Stimulated activated CD8-positive, alpha-beta memory T cell treated with anti-CD3 and anti-CD28 coated beads, Interleukin-15, amount 100 ng/mL, for 48 hours (primary cell): ENCODE measurements around the gene FLAD1.

Experiments used
- DNase-seq, 2 donors: peaks; one replicate each; pipeline ENCODE4 v3.0.0-alpha.2; 2020; ENCODE audit warnings: low read depth in 2 of 2

The FLAD1 gene

DNA sequence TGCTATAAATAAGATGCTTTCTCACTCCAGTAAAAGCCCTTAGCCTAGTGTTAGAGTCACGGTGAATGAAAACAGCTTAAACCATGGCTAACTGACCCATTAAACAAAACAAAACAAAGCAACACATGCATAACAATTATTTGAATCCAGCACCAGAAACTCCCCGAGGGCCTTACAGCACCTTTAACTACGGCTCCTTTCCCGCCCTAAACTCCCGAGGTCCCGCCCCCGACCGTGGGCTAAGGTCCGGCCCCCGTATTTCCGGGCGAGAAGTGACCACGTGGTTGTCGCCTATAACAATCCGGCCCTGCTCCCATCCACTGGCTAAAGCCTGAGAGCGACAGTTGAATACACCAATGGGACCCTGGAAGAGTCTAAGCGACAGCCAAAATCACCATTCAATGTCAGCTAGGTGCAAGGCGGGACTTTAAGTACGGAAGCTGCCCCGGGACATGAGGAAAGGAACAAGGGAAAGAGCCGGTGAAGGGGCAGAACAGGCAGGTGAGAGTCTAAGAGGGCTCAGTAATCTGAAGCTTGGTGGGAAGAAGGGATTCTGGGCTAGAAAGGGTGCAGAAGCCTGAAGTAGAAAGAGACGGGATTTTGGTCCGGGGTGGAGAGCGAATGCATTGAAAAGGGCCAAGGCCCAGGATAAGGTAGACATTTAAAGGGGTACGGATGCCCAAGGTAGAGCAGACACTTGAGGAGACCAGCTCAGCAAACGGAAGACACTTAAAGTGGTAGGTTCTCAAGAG is at the start of gene FLAD1:
TSS of gene FLAD1 (plus strand) at position 448 of the 752 bp plus-strand sequence. CDS start 351 bp downstream, outside the sequence.
- DNase-seq = peak; percentile 94 to 95

DNA sequence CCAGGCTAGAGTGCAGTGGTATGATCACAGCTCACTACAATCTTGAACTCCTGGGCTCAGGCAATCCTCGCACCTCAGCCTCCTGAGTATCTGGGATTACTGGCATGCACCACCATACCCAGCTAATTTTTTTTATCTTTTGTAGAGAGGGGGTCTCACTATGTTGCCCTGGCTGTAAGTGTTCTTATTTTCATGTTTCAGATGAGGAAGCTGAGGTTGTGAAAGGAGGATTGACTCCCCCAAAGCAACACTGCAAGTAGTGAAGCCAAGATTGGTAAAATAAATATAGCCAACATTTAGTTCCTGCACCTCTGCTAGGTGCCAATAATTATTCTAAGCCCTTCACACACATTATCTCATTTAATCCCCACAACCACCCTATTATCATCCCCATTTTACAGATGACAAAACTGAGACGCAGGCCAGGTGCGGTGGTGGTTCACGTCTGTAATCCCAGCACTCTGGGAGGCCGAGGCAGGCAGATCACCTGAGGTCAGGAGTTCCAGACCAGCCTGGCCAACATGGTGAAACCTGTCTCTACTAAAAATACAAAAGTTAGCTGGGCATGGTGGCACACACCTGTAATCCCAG is 48.7 kb upstream of the FLAD1 start:
- no peak for DNase-seq

DNA sequence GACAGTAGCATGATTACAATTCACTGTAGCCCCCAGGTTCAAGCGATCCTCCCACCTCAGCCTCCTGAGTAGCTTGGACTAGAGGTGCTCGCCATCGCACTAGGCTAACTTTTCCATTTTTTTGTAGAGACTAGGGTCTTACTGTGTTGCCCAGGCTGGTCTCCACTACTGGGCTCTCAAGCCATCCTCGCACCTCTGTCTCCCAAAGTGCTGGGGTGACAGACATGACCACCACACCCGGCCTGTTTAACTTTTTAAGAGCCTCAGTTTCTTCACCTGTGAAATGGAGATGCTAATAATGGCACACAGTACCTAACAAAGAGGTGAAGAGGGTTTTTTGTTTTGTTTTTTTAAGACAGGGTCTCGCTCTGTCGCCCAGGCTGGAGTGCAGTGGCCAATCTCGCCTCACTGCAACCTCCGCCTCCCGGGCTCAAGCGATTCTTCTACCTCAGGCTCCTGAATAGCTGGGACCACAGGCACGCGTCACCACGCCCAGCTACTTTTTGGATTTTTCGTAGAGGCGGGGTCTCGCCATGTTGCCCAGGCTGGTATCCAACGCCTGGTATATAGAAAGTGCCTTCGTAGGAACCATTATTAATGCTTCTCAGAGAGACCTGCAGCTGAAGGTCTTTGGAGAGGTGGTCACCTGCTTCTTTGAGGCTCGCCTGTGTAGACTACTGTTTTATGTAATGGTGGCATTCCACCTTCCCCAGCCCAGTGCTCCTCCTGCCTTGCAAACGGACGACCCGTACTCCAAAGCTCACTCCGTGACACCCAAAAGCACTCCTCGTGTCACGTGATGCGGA is 47.2 kb upstream of the FLAD1 start:
- DNase-seq = no peak

DNA sequence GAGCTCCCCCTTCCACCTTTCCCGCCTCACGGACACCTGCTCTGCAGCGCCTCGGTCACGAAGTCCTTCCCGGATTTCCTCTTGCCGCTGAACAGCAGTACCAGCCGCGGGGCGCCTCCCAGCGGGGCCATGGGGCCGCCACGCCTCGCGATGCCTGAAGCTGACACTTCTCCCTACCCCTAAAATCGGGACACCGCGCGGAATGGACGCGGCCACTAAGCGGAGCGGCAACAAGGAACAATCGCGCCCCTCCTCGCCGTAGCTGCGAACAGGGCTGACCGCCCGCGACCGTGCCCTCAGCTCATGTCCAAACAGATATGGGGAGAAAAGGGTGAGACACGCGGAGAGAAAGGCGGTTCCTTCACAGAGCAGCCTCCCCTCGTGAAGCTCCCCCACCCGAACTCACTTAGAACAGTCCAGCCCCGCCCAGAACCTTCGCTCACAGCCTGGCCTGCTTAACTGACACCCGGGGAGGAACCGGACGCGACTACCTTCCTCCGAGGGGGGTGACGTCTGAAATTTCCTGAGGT is 46.5 kb upstream of the FLAD1 start, which contains the start of gene PMVK:
TSS of gene PMVK (minus strand) at position 165 of the 530 bp plus-strand sequence. CDS start at position 131, 34 bp downstream.
- DNase-seq = peak; percentile 86 to 90

DNA sequence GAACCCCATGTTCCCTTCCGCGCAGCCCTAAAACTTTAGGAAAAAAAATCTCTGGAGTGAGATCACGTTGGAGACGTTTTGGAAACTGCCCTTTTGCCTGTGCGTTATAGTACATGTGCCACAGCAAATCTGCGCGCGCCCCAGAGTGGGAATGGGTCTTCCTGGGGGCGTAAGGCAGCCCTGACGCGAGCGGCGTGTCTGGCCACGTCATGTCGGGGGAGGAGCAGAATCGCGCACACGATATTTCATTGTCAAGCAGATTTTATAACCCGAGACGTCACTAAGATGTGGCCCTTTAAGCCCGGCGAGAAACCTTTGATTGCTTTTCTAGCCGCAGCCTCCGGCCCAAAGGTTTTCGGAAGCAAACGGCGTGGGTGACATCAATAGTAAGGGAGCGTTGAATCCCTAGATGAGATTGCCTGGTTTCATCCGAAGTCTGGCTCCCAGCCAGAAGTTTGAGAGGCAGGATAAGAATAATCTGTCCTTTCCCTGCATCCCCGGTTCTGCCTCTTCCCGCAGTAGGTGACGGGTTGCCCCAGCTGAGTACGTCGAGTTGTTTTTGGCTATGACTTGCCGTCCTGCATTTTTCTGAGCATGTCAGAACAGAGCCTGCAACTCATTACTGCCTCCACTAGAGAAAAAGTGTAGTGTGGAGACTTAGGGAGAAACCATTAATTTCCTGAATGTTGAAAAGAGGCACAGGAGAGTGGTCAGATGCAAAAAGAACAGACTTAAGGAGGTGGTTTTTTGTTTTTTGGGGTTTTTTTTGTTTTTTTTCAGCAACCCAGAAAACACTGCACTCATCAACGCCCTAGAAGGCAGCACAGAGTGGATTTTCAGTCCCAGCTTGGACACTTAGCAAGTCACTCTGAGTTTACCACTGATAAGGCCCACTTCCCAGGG is 45.8 kb upstream of the FLAD1 start:
- DNase-seq = peak; percentile 74 to 80

DNA sequence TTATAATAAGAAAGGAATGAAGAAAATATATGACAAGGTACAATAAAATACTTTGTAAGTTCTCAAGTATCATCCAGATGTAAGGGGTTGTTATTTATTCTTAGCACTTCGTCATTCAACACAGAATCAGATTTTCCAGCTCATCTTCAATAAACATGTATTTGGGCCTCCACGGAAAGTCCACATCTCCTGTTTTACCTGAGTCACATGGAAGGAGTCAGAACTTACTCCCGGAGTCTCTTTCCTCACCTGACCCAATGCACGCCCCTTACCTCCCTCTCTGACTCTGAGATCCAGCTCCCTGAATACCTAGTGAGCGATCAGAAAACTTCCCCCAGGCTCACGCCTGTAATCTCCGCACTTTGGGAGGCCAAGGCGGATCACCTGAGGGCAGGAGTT is 45.2 kb upstream of the FLAD1 start:
- DNase-seq = no peak

DNA sequence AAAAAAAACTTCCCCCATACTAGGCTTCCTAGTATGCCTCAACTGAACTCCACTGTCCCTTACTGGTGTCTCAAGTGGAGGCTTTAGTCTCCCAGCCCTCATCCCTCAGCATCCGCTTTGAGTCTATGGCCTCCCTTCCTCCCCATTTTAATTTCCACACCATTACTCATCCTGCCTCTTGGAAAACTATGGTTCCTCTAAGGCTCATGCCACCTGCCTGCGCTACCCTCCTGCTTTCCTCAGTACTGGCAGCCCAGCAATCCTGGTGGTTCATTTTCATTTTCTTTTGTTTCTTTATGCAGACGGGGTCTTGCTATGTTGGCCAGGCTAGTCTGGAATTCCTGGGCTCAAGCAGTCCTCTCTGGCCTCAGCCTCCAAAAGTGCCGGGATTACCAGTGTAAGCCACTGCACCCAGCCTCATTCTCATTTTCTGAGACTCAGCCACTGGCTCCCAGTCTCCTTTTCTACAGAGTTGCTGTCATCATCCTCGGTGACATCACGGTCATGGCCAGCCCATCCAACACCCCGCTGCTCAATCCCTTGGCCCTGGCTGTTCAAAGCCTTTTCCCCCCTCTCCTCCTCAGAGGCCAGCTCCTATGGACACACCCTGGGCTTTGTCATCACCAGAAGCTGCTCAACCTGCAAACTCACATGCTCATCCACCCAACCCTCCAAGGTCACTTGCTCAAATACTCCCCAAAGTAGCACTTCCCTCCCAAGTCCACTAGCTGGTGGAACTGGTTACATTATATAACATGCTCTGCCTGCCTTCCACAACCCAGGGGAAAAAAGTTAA is 44.3 kb upstream of the FLAD1 start:
- DNase-seq = no peak

DNA sequence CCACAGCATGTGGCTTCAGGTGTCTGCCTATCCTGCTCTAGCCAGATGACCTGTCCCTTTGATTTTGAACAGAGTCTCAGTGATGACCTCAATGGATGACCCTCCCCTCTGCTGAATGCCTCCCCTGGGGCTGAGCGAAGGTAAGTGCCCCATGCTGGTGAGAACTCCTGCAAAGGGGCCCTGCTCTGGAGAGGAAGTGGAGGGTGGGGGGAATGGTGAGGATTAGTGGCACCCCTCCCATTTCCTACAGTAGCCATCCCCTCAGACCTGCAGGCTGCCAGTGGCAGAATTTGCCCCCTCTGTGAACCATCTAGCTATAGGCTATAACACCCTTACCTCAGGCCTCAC is 43.0 kb upstream of the FLAD1 start:
- no peak for DNase-seq

DNA sequence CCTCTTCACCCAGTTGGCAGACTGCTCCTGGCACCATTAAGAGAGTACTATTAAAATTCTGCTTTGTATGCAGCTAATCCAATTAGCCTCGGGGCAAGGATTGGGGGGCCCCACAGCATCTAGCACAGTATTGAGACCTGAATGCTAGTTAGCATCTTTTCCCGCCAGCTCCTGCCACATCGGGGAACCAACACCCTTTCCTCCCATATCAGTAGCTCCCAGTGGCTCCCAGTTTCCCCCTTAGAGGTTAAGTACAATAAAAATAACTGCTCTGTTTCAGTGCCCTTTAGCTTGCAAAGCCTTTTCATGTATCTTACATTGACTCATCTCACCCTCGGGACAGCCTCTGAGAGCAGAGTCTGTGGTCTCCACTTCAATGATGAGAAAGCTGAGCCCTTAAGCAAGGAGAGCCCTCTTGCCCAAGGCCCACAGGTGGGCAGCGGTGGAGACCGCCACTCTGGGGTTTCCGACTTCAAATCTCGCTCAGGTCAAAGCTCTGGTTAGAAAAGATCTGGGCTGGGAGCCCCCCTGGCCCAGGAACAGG is 42.4 kb upstream of the FLAD1 start:
- DNase-seq = no peak

DNA sequence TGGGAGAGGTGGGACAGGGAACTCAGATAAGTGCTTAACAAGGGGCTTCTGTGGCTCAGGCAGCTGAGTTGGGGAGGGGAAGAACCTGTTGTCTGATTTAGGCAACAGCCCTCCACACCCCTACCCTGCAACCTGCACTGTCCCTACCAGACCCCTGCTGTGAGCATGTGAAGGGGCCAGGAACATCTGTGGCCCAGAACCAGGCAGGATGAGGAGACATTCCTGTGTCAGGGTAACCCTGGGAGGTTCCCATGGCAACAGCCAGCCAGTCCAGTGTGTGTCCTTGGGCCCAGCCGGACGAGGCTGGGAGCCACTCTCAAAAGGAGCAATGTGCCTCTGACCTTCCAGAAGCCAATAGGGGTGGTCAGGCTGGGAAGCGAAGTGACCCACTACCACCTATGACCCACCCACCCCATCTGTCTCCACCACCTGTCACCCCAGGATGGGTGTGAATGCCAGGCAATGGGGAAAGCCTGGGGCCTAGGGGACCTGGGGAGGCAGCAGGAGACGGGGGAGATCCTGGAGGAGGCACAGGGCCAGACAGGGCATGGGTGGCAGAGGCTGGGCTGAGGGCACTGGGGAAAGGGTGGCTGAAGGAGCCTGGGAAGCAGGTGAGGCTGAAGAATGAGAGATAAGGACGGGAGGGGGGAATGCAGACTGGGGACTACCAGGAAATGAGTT is 41.7 kb upstream of the FLAD1 start:
- DNase-seq = no peak

DNA sequence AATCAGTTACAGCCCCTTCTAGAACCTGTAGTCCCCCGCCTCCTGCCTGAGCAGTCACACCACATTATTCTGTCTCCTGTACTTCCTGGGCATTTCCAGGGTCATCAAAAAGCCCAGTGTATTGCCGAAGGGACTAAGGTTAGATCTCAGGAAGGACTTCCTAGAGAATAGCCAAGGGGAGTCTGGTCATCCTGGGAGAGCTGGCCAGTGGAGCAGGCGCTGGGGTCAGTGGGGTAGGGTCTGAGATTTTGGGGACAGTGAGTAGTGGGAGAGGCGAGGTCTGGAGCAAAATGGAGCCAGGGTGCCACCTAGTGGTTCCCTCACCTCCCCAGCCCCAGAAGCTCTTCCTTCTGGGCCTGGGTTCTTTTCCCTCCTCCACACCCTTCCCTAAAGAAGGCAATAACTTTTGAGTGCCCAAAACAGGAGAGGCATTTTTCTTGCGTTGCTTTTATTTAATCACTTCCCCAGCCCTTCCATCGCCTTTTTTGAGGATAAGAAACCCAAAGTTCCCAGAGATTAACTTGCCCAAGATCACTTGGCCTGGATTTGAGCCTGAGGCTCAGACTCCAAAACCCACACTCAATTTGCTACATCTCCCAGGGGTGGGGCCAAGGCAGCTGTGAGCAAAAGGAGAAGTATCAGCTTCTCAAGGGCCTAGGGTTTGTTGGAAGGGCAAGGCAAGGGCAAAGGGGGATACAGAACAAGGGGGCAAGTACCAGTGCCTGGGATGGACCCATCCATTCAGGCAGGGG is 39.3 kb upstream of the FLAD1 start:
- no peak for DNase-seq

DNA sequence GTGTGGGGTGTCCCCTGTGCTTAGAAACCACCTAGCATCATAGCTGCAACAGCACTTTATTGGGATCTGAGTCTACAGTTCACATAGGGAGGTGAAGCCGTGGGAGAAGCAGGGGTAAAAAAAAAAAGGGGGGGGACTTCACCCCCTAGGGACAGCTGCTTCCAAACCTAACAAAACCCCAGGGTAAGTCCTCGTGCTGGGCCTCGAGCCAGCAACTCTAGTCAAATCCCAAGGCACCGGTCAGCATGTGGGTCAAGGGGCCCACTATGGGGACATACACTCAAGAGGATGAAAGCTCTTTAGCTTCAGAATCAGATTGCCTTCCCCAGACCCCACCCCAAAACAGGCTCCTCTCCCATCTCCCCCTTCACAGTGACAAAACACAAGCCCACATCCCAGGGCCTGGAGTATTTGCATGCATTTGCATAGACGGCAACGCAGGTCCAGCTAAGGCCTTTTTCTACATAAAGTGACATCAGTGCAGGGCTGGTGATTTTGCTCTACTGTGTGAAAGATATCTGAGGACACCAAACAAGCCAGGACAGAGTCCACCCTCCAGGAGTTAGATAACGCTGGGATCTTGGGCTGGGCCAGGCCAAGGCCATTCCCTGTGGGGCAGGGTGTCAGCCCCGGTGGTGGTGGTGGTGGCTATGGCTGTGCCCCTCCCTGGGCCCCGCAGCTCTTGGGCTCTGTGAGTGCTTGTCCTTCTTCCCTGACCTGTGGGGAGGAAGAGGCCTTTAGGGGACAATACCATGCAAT is 38.6 kb upstream of the FLAD1 start:
- DNase-seq = no peak

DNA sequence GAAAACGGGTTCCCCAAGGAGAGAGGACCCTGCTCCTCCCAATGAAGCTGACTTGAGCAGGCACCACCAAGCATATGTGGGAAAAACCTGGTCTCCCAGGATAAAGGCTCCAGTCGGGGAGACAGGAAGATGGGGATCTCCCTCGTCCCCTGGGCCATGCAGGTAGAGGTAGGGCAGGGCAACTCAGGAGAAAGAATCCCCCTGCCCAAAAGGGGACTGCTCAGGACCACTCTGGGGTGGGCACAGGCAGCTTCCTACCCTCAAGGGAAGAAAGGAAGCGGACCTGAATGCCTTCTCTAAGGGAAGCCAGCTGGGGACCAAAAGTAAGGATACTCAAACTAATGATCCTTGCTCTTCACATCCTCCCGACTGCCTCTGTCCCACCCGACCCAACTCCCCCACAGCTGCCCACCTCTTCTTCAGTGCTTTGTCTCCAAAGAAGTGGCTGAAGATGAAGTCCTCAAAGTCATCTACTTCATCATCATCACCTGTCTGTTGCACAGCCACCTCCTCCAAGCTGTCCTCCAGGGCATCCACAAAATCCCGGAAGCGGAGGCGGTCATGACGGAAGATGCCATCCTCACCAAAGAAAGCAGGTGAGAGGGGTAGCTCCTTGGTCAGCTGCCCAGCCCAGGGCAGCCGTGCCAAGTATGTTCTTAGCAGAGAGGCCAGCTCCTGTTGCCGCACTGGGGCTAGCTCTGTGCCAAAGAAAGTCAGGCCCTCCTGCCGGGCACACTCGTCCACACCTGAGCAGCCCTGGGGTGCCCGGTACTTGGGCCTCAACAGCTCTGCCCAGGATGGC is 37.8 kb upstream of the FLAD1 start:
- DNase-seq = no peak

DNA sequence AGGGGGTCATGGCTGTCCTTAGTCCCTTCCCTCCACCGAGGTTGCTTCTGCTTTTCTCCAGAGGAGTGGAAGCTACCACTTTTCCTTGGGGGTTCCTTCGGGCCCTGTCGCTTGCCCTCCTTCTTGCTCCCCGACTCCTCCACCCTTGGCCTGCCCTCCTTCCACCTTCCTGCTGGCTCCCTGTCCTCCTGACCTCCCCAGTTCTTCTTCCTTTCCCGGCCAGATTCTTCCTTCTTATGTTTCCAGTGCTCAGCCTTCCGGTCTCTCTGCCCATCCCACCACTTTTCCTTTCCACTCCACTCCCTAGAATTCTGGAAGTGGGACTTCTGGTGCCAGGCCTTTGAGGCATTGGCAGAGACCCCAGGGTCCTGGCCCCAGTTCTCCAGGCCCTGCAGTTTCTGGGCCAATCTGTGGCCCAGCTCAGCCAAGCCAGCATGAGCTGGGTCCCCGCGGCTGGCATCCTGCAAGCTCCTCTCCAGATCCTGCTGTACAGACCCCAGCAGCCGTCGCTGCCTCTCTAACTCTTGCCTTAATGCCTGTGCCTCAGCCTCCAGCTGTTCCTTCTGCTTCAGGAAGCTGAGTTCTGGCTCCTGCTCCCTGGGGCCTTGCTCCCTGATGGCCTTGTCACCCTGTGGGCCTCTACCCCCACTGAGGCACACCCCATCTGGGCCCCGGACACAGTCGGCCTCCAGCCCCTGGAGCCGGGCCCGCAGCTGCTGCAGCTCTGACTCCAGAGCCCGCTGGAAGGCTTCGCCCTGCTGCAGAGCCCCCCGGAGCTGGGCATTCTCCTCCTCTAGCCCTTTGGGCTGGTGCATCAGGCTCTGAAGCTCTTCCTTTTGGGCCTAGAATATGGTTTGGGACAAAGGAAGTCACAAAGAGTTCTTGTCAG is 36.9 kb upstream of the FLAD1 start:
- no peak for DNase-seq

DNA sequence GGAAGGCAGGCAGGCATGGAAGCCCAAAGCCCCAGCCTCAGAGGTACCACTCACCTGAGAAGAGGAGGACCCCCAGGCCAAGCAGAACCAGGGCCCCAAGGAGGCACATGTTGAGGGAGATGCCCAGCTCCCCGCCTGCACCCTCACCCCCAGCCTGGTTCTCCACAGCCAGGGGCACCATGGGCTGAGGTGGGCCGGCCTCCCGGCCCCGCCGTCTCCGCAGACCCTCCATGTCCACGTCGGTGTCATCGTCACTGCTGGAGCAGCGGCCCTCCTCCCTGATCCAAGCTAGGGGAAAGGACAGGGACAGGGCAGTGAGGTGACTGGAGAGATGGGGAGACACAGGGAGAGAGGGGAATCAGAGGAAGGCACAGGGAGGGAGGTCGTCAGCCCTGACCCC is 35.1 kb upstream of the FLAD1 start:
- no peak for DNase-seq

DNA sequence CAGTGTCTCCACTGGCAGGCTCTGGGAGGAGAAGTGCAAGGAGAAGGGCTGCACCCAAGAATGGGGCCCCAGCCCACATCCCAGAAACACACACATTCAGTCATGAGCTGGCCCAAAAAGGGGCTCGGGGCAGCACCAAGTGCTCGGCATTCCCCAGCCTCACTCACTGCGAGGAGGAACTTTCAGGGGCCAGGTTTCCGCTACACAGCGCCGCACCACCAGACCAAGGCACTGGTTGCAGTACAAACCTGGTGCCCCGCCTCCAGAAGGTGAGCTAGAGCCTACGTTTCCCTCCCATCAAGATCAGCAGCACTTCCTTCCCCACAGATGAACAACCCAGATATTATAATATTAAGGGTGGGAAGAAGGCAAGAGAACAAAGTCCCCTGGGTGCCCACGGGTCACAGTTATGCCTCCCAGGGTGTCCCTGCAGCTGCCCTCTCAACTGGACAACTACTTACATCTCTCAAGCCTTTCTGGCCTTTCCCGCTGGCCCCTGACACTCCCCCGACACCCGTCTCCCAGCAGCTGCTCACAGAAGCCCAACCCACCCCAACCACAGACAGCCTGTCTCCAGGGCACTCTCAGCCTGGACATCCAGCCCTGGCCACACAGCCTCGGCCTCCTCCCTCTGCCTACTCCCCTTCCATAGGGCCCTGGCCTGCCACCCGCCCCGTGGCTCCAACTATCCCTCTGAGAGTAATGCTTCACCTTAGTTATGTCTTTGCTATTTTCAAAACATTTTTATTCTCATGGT is 31.1 kb upstream of the FLAD1 start:
- peak in 1 of 2 donors; percentile 49 for DNase-seq
